Left lung (tissue), 10 donors: ENCODE measurements around the gene ZNF276. TPM values are rescaled to one million over a fixed set of nuclear protein-coding genes. Genes with fewer than 3 reads are reported as not detected.

ENCODE experiments used
- ATAC-seq: fragments of 200-7000 bp; cut with Tn5 transposase; one replicate; pipeline ENCODE4 v1.9.1; 2020; ENCODE audit warnings: moderate library complexity
- DNase-seq, 4 donors: peaks; one replicate each; pipeline ENCODE4 v3.0.0-alpha.2; 2013 to 2020
- H3K27ac ChIP-seq, 2 donors: fragments of 200-600 bp; sonication (generic) in 1 of 2; one replicate each; pipeline versions ENCODE4 v1.5.0 to v1.8.0; 2020 to 2021
- H3K27me3 ChIP-seq, 2 donors: fragments of 200-600 bp; sonication (generic) in 1 of 2; one replicate each; pipeline versions ENCODE4 v1.5.0 to v1.8.0; 2020 to 2021
- H3K36me3 ChIP-seq, 2 donors: fragments of 200-600 bp; sonication (generic) in 1 of 2; one replicate each; pipeline versions ENCODE4 v1.5.0 to v1.8.0; 2020 to 2021
- H3K4me1 ChIP-seq, 2 donors: fragments of 200-600 bp; one replicate each; pipeline ENCODE4 v1.8.0; 2021
- H3K4me3 ChIP-seq, 2 donors: fragments of 200-600 bp; sonication (generic) in 1 of 2; one replicate each; pipeline versions ENCODE4 v1.5.0 to v1.8.0; 2020 to 2021; ENCODE audit warnings: mild to moderate bottlenecking in 1 of 2
- H3K9me3 ChIP-seq, 2 donors: fragments of 200-600 bp; sonication (generic) in 1 of 2; one replicate each; pipeline versions ENCODE4 v1.5.0 to v1.8.0; 2020 to 2021
- intact Hi-C, 2 donors: fragments of 100-400 bp; cut with DNase I; formaldehyde crosslinking; loops; one replicate each; pipeline versions ENCODE4 v1.11.2 to v1.14.2; 2022
- polyA plus RNA-seq, 6 donors: library from polyadenylated mRNA; unstranded; fragments of 120-200 nt; gene quantifications; one replicate each; pipeline ENCODE4 v1.2.1, GENCODE V29; 2013; ENCODE audit not compliant: insufficient read length in 6 of 6
- total RNA-seq, 2 donors: library from RNA; stranded (reverse); fragmentation: NEBNext Ultra II Directional; extraction: Animal tissue kit (Norgen Biotek cat#: 25700); gene quantifications; one replicate each; pipeline ENCODE4 v1.2.1, GENCODE V29; 2021
- TF ChIP-seq, protein P1 (sequence below), 2 donors: fragments of 200-600 bp; sonication (generic) in 1 of 2; IDR thresholded peaks; one replicate each; pipeline versions ENCODE4 v1.5.0 to v1.8.0; 2021; ENCODE audit warnings: antibody characterized with exemption in 2 of 2
- donor health status: DM: no; HTN: yes; CAD: no.
- donor health status: DM: no; HTN: no; CAD: no.

The ZNF276 gene
- total and polyA plus RNA-seq, 8 donors = 22.1 to 45.2 (median 32.7) TPM

DNA sequence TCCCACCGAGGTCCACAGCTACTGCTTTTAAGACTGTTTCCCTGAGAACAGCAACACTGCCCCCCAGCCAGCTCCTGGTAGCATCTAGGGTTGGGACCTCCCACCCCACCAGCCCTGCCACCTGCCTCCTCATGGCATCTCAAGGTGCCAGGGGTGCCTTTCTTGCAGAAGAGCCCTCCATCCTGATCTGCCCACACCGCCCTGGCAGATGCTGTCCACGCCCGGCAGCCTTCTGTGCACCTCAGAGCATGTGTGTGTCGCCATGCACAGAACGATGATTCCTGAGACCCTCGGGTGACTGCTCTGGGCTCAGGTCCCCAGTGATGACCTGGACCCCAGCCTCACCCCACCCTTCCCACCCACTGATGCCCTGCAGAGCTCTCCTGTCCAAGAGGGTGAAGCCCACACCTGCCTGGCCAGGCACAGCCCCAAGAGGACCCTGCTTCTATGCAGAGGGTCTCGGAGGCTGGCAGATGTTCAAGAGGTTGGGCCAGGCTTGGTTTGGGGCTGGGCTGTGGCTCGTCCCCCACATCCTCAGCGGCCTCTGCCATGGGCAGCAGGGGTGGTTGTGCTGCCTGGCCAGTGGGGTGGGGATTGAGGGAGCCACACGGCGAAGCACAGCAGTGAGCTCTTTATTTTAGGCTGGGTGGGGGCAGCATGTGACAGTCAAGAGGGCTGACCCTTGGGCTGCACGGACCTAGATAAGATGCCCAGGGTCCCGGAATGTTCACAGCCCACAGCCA lies 14.6 kb upstream of the ZNF276 start:
- peaks cover 0 to 40% of the 10 kb centered on the region in 2 donors for H3K36me3 ChIP-seq
- ATAC-seq = no peak
- no peak overlapping the region for H3K27ac ChIP-seq
- no peak overlapping the region for H3K4me3 ChIP-seq
- DNase-seq = no peak
- TF ChIP-seq, protein P1, sequence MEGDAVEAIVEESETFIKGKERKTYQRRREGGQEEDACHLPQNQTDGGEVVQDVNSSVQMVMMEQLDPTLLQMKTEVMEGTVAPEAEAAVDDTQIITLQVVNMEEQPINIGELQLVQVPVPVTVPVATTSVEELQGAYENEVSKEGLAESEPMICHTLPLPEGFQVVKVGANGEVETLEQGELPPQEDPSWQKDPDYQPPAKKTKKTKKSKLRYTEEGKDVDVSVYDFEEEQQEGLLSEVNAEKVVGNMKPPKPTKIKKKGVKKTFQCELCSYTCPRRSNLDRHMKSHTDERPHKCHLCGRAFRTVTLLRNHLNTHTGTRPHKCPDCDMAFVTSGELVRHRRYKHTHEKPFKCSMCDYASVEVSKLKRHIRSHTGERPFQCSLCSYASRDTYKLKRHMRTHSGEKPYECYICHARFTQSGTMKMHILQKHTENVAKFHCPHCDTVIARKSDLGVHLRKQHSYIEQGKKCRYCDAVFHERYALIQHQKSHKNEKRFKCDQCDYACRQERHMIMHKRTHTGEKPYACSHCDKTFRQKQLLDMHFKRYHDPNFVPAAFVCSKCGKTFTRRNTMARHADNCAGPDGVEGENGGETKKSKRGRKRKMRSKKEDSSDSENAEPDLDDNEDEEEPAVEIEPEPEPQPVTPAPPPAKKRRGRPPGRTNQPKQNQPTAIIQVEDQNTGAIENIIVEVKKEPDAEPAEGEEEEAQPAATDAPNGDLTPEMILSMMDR (IDR thresholded peaks at IDR 0.05) = no peak
- peaks cover under 1 to 17% of the 10 kb centered on the region in 2 donors for H3K4me1 ChIP-seq
- no peaks in the 10 kb centered on the region for H3K9me3 ChIP-seq
- intact Hi-C loops = loop anchor here in 1 of 2 donors (5.0 kb wide), 1 partner anchor 86 kb away; no protein-coding TSS in a partner anchor
- peaks cover 0 to under 1% of the 10 kb centered on the region in 2 donors for H3K27me3 ChIP-seq

DNA sequence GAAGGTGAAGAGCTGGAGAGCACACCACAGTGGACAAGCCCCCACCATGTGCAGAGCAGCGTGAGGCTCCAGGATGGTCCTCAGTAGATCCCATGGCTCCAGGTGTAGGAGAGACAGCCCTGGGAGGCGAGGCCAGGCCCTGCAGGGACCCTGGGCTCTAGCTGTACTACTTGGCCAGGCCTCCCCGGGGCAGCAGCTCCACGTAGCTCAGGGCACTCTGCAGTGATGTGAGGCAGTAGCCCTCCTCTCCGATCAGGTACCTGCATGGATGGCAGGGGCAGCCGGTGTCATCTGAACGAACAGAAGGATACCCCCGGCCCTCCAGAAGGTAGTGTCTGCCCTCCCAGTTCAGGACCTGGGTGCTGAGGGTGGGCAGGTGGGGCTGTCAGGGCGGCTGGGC lies 13.6 kb upstream of the ZNF276 start:
- no peaks in the 10 kb centered on the region for H3K9me3 ChIP-seq
- H3K27ac ChIP-seq = no peak overlapping the region
- peaks cover 0 to 11% of the 10 kb centered on the region in 2 donors for H3K27me3 ChIP-seq
- TF ChIP-seq, protein P1 (IDR thresholded peaks at IDR 0.05) = no peak
- intact Hi-C loops = loop anchor here in 1 of 2 donors (5.0 kb wide), 1 partner anchor 85 kb away; no protein-coding TSS in a partner anchor
- ATAC-seq (no peak), DNase-seq (no peak)
- H3K4me1 ChIP-seq = peaks cover 9 to 18% of the 10 kb centered on the region in 2 donors
- no peak overlapping the region for H3K4me3 ChIP-seq
- H3K36me3 ChIP-seq = peaks cover 0 to 40% of the 10 kb centered on the region in 2 donors

- peaks cover 0 to 16% of the 10 kb centered on the region in 2 donors for H3K27me3 ChIP-seq
- intact Hi-C loops = loop anchor here in 1 of 2 donors (5.0 kb wide), 1 partner anchor 84 kb away; no protein-coding TSS in a partner anchor
- peaks cover 9 to 18% of the 10 kb centered on the region in 2 donors for H3K4me1 ChIP-seq
- no peak overlapping the region for H3K27ac ChIP-seq
- TF ChIP-seq, protein P1 (IDR thresholded peaks at IDR 0.05) = no peak
- no peaks in the 10 kb centered on the region for H3K9me3 ChIP-seq
- DNase-seq (no peak), ATAC-seq (no peak)
- H3K36me3 ChIP-seq = peaks cover 0 to 40% of the 10 kb centered on the region in 2 donors
- no peak overlapping the region for H3K4me3 ChIP-seq
These were observed 12.8 kb upstream of the ZNF276 start for GRCh38 chr16:89708481-89708931.

DNA sequence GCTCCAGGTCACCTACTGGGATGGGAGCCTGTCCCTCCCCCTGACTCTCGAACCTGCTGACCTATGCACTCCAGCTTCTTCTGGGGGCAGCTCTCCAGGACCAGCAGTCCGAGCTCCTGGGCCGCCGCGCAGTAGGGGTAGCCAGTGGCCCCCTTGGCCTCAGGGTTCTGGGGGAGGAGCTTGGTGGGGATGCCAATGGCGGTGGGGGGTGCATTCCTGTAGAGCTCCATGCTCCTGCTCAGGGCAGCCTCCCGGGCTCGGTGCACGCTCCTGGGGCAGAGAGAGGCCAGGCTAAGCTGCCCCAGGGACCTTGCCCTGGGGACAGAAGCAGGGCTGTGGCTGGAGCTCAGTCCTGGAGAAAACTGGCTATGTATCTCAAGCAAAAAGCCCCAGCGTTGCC lies 12.2 kb upstream of the ZNF276 start:
- no peak overlapping the region for H3K4me3 ChIP-seq
- no peaks in the 10 kb centered on the region for H3K9me3 ChIP-seq
- intact Hi-C loops = loop anchor here in 1 of 2 donors (5.0 kb wide), 1 partner anchor 83 kb away; no protein-coding TSS in a partner anchor
- H3K27ac ChIP-seq = no peak overlapping the region
- H3K27me3 ChIP-seq = peaks cover 0 to 16% of the 10 kb centered on the region in 2 donors
- H3K36me3 ChIP-seq = peaks cover 0 to 40% of the 10 kb centered on the region in 2 donors
- ATAC-seq (no peak), DNase-seq (no peak)
- H3K4me1 ChIP-seq = peaks cover 9 to 18% of the 10 kb centered on the region in 2 donors
- TF ChIP-seq, protein P1 (IDR thresholded peaks at IDR 0.05) = no peak
